ENCODE results near the gene LY6G5C.

Gene LY6G5C

GRCh38 chr6:31642798-31643570 lies 37.9 kb downstream of the LY6G5C start:
- no peak for DNase-seq

DNA sequence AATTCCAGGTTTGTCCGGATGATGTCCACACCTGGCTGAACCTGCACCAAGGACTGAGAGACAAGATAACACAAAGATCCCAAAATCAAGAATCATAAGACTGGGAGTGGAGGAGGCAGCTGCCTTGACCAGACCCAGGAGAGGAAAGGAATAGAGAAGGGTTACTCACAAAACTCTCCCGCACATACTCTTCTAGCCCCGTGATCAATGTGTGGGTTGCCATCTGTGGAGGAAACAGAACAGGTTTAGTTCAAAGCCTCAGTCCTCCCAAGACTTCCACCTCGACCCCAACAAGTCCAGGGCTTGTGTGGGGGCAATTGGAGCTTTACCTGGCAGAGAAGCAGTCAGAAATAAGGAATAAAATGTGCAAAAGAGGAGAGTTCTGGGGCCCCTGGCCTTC lies 39.5 kb downstream of the LY6G5C start:
- no peak for DNase-seq

GRCh38 chr6:31640612-31641011 lies 40.3 kb downstream of the LY6G5C start:
- DNase-seq = no peak

DNA sequence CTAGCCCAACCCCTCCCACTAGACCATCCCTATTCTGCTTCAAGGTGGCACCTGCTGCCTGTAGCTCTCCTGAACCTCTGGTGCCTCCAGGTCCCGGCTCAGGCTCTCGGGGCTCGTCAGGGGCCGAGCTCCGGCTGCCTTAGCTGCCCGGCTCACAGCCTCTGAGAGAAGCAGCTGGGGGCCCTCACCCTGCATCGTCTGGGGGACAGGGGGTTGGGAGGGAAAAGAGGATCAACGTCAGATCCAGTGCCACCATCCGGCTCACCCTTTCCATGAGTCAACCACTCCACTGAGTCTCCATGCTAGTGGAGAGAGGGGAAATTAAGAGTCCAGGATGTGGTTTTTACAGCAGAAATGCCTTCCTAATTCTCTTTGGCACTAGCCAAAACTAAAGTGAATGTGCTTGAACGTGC lies 41.4 kb downstream of the LY6G5C start:
- no peak for DNase-seq

- no peak for DNase-seq
Observed at GRCh38 chr6:31639043-31639442, 41.8 kb downstream of the LY6G5C start.

DNA sequence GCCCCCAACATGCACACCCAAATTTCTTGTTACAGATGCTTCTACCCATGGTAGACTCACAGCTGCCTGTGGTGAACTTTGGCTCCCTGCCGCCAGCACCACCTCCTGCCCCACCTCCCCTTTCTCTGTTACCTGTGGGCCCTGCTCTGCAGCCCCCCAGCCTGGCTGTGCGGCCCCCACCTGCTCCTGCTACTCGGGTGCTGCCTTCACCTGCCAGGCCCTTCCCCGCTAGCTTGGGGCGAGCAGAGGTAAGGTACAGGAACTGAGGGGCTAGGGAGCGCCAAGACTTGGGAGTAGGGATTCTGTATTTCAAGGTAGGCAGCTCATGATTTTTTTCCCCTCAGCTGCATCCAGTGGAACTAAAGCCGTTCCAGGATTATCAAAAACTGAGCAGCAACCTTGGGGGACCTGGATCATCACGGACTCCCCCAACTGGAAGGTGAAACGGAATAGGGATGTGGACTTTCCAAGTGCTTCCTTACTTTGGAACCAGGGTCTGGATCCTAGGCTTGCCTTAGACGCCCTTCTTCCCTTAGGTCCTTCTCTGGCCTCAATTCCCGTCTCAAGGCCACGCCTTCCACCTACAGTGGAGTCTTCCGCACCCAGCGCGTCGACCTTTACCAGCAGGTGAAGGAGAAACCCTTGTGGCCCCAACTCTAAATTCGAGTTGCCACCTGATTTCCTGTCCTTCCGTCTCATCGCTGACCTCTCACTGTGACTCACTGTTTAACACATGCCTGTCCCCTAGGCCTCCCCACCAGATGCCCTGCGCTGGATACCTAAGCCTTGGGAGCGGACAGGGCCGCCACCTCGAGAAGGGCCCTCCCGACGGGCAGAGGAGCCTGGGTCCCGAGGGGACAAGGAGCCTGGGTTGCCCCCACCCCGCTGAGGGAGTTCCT lies 43.9 kb downstream of the LY6G5C start:
- DNase-seq = no peak

DNA sequence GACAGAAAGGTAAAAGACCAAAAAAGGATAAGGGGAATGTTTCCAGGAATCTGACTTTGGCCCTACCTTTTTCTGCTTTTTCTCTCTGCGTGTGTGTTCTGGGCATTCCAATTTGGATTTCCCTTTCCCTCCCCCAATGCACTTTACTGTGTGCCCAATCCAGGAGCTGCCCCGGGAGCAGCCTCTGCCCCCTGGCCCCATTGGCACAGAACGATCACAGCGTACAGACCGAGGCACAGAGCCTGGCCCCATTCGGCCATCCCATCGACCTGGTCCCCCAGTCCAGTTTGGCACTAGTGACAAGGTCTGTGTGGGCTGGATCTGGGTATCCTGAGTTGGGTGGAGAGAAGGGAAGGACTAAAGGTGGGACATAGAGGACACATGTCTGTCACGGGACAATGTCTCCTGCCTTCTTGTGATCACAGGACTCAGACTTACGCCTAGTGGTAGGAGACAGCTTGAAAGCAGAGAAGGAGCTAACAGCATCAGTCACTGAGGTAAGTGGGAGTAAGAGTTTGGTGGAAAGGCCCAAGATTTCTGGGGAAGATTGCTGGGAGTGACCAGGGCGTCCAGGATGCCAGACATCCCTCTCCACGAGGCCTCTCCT lies 45.8 kb downstream of the LY6G5C start:
- DNase-seq = no peak

GRCh38 chr6:31634131-31634530 lies 46.7 kb downstream of the LY6G5C start:
- no peak for DNase-seq

DNA sequence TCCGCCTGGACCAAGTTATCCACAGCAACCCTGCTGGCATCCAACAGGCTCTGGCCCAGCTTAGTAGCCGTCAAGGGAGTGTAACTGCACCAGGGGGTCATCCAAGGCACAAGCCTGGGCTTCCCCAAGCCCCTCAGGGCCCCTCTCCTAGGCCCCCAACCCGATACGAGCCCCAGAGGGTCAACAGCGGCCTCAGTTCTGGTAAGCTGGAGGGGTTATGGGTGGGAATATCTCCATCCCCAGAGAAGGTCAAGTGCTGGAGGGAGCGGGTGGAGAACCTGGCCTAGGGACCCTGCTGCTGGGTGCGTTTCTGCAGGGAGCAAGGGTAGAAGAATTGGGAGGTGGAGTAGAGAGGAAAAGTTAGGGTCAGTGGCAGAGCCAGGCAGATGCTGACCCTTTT lies 47.4 kb downstream of the LY6G5C start:
- no peak for DNase-seq

GRCh38 chr6:31632279-31632946 lies 48.5 kb downstream of the LY6G5C start:
- no peak for DNase-seq

- DNase-seq = no peak
Observed at GRCh38 chr6:31631681-31632278, 49.1 kb downstream of the LY6G5C start.

DNA sequence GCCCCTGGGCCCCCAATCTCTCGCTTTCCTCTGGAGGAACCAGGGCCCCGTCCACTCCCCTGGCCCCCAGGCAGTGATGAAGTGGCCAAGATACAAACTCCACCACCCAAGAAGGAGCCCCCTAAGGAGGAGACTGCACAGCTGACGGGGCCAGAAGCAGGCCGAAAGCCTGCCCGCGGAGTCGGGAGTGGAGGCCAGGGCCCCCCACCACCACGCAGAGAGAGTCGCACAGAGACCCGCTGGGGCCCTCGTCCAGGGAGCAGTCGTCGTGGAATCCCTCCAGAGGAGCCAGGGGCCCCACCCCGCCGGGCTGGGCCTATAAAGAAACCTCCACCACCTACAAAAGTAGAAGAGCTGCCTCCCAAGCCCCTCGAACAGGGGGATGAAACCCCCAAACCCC lies 49.7 kb downstream of the LY6G5C start:
- no peak for DNase-seq

DNA sequence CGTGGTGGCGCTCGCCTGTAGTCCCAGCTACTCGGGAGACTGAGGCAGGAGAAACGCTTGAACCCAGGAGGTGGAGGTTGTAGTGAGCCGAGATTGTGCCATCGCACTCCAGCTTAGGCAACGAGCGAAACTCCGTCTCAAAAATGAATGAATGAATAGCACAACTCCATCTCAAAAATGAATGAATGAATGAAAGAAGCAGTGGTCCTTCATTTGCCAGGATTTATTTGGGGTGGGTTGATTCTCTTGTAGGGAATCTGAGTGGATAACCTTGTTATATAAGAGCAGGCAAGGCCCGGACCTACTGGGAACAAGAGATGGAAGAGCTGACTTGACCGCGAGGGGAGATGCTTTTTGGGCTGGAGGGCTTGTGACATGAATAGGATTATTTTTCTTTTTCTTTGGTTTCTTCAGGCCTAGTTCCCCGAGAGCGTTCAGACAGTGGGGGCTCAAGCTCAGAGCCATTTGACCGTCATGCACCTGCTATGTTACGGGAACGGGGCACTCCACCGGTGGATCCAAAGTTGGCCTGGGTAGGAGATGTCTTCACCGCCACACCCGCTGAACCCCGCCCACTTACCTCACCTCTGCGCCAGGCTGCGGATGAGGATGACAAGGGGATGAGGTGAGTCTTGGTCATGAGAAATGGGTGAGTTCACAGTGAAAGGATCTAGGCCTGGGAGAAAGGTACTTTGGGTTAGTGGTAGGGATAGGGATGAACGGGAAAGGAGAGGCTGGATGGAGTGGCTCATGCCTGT lies 50.5 kb downstream of the LY6G5C start:
- no peak for DNase-seq

GRCh38 chr6:31629014-31629413 lies 51.9 kb downstream of the LY6G5C start:
- DNase-seq = no peak

GRCh38 chr6:31627690-31628287 lies 53.1 kb downstream of the LY6G5C start:
- no peak for DNase-seq

- no peak for DNase-seq
Observed at GRCh38 chr6:31626952-31627351, 53.9 kb downstream of the LY6G5C start.

Data from anterior cingulate cortex (tissue), 58 donors.